GM12892 (cell line): ENCODE results near the gene NET1.

ENCODE experiments used
- POLR2A ChIP-seq: IDR thresholded peaks from 2 replicates; pipeline ENCODE4 v1.6.1; 2011; ENCODE audit warnings: low read depth, low read length, control low read depth
- POLR2AphosphoS5 ChIP-seq: IDR thresholded peaks from 2 replicates; pipeline ENCODE4 v1.6.1; 2011; ENCODE audit warnings: low read depth, low read length, control low read depth

DNA sequence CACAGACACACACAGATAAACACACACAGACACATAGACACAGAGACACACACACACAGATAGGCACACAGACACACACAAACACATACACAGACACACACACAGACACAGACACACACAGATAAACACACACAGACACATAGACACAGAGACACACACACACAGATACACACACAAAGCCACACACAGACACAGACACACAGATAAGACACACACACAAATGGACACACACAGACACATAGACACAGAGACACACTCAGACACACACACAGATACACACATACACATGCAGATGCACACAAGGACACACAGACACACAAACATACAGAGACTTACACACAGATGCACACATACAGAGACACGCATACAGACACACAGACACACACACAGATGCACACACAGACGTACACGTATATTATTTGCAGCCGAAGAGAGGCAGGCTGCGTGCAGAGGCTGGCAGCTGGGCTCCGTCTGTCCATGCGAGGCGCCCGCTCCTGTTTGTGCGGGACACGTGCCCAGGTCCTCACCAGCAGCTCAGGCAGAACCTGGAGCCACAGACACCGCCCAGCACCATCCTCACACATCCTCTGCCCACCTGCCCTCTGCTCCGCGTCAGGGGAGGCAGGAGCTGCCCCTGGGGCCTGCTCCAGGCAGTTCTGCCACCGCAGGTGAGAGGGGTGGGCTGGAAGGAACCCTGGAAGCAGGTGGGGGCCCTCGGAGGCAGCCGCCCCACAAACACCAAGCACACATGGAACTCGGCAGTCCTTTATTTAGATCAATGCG is 85.8 kb downstream of the NET1 start:
- TF ChIP-seq POLR2A (no peak), POLR2AphosphoS5 (no peak)
